ENCODE results near the gene FSHB. TPM values are rescaled to one million over a fixed set of nuclear protein-coding genes. Genes with fewer than 3 reads are reported as not detected.

The FSHB gene
- polyA plus RNA-seq, 1 of the 3 experiments (the other 2 are of a cell fraction) = not detected

DNA sequence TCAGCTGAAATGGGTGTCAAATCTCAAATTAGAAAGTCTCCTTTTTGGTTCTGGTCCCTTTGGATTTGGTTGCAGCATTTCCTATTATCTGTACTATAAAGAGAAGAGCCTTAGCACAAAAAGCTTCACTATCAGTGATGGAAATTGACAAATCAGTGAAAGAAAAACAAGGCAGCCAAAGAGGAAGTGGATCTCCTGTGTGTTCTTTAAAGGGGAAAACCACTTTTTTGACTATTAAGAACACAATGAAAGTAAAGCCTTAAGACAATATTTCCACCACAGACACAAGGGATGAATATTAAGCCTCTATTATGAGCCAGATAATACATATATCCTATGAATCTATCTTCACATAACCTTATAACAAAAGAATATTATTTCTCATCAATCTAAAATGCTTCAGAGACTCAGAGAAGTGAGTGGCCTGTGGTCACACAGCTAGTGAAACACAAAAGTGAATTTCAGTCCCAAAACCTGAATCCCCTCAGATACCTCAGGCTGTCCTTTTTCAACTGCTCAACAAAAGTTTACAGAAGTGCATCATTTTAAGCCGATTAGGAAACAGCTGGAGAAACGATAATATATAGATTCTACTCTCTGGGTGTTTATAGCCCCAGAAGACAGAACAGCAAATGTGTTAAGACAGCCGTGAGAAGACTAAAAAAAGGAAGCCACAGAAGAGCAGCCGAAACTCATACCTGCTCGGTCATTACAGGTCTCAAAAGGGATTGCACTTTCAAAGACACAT, 24.4 kb upstream of the FSHB start (continued):
- TF ChIP-seq GATA2 (CRISPR knock-in tag; IDR thresholded peaks at IDR 0.05) (no peak), USF1 (IDR thresholded peaks at IDR 0.05; ENCODE audit: borderline replicate concordance, low read depth) (no peak), NRF1 (IDR thresholded peaks at IDR 0.05; ENCODE audit: low read depth, low read length) (no peak), SMC3 (IDR thresholded peaks at IDR 0.05; ENCODE audit: low read depth, low read length) (no peak), FOXM1 (IDR thresholded peaks at IDR 0.05; ENCODE audit: low read depth) (no peak), FOSL2 (IDR thresholded peaks at IDR 0.05; ENCODE audit: borderline replicate concordance, low read depth) (no peak), TCF12 (IDR thresholded peaks at IDR 0.05) (no peak)

DNA sequence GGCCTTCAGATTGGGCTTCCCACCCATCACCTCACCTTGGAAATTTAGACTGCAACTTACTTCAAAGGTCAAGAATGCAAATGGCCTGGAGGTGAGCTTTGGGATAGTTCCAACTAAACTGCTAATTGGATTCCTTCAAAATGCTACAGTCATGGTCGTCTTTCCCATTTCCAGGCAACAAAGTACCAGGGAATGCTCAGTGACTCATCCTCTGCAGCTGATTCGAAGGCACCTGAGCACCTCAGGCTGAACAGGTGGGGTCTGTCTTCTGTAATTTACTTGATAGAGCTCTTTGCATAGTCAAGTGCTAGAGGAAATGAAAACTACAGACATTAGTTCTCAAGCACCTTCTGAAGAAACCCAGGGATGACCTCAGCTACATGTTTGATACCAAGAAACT, 20.5 kb upstream of the FSHB start:
- Histone ChIP-seq H3F3A (replicated peaks; ENCODE audit: insufficient read depth) (no peaks in the 10 kb centered on the region), H3K79me2 (ENCODE audit: insufficient read depth) (no peaks in the 10 kb centered on the region), H3K4me2 (no peak overlapping the region), H3K9ac (no peak overlapping the region), H3K27ac (ENCODE audit: low read depth in 2 of 2, low read length in 1 of 2) (no peak overlapping the region), H3K4me3 (ENCODE audit: low read depth in 2 of 2, low read length in 1 of 2) (no peak overlapping the region), H3K36me3 (replicated peaks in 1 of 2; ENCODE audit: control insufficient read depth in 1 of 2, insufficient read depth in 2 of 2, low read length in 1 of 2) (no peaks in the 10 kb centered on the region), H4K20me1 (ENCODE audit: insufficient read depth) (no peaks in the 10 kb centered on the region), H2AFZ (ENCODE audit: low read depth) (no peak overlapping the region), H3K4me1 (ENCODE audit: control insufficient read depth in 1 of 2, insufficient read depth in 2 of 2, low read depth in 1 of 2, low read length in 1 of 2) (no peaks in the 10 kb centered on the region), H3K9me3 (no peaks in the 10 kb centered on the region), H3K27me3 (ENCODE audit: insufficient read depth) (no peaks in the 10 kb centered on the region; the same call in 1 of the 2 replicates), H3K9me2 (no peaks in the 10 kb centered on the region)
- POLR2A ChIA-PET = no interaction called here
- WGBS (ENCODE audit: low lambda C conversion rate) = 0% methylated on average over 2 of the region's 2 CpGs
- TF ChIP-seq, protein P1, sequence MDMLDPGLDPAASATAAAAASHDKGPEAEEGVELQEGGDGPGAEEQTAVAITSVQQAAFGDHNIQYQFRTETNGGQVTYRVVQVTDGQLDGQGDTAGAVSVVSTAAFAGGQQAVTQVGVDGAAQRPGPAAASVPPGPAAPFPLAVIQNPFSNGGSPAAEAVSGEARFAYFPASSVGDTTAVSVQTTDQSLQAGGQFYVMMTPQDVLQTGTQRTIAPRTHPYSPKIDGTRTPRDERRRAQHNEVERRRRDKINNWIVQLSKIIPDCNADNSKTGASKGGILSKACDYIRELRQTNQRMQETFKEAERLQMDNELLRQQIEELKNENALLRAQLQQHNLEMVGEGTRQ (IDR thresholded peaks at IDR 0.05; ENCODE audit: borderline replicate concordance, low read depth, low read length) = no peak
- TF ChIP-seq TAF1 (IDR thresholded peaks at IDR 0.05; ENCODE audit: borderline replicate concordance, low read depth, low read length) (no peak), RFX5 (IDR thresholded peaks at IDR 0.05; ENCODE audit: low read length) (no peak), MEF2A (IDR thresholded peaks at IDR 0.05; ENCODE audit: borderline replicate concordance, low read depth) (no peak), ZBTB33 (IDR thresholded peaks at IDR 0.05; ENCODE audit: borderline replicate concordance, low read depth) (no peak), JUND (IDR thresholded peaks at IDR 0.05) (no peak), RXRA (IDR thresholded peaks at IDR 0.05; ENCODE audit: borderline replicate concordance, low read depth) (no peak), TEAD4 (IDR thresholded peaks at IDR 0.05; ENCODE audit: borderline replicate concordance, insufficient read depth) (no peak), POLR2AphosphoS5 (IDR thresholded peaks at IDR 0.05; ENCODE audit: low read depth, low read length) (no peak)
- TF ChIP-seq, protein P2, sequence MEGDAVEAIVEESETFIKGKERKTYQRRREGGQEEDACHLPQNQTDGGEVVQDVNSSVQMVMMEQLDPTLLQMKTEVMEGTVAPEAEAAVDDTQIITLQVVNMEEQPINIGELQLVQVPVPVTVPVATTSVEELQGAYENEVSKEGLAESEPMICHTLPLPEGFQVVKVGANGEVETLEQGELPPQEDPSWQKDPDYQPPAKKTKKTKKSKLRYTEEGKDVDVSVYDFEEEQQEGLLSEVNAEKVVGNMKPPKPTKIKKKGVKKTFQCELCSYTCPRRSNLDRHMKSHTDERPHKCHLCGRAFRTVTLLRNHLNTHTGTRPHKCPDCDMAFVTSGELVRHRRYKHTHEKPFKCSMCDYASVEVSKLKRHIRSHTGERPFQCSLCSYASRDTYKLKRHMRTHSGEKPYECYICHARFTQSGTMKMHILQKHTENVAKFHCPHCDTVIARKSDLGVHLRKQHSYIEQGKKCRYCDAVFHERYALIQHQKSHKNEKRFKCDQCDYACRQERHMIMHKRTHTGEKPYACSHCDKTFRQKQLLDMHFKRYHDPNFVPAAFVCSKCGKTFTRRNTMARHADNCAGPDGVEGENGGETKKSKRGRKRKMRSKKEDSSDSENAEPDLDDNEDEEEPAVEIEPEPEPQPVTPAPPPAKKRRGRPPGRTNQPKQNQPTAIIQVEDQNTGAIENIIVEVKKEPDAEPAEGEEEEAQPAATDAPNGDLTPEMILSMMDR (IDR thresholded peaks at IDR 0.05) = no peak
- TF ChIP-seq, protein P3, sequence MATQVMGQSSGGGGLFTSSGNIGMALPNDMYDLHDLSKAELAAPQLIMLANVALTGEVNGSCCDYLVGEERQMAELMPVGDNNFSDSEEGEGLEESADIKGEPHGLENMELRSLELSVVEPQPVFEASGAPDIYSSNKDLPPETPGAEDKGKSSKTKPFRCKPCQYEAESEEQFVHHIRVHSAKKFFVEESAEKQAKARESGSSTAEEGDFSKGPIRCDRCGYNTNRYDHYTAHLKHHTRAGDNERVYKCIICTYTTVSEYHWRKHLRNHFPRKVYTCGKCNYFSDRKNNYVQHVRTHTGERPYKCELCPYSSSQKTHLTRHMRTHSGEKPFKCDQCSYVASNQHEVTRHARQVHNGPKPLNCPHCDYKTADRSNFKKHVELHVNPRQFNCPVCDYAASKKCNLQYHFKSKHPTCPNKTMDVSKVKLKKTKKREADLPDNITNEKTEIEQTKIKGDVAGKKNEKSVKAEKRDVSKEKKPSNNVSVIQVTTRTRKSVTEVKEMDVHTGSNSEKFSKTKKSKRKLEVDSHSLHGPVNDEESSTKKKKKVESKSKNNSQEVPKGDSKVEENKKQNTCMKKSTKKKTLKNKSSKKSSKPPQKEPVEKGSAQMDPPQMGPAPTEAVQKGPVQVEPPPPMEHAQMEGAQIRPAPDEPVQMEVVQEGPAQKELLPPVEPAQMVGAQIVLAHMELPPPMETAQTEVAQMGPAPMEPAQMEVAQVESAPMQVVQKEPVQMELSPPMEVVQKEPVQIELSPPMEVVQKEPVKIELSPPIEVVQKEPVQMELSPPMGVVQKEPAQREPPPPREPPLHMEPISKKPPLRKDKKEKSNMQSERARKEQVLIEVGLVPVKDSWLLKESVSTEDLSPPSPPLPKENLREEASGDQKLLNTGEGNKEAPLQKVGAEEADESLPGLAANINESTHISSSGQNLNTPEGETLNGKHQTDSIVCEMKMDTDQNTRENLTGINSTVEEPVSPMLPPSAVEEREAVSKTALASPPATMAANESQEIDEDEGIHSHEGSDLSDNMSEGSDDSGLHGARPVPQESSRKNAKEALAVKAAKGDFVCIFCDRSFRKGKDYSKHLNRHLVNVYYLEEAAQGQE (IDR thresholded peaks at IDR 0.05; ENCODE audit: low read depth, low read length) = no peak
- DNase-seq = no peak
- CTCF ChIA-PET = interaction anchor here (1.3 kb wide), 1 partner anchor 14 kb away, joined by 3 read pairs; no protein-coding TSS in a partner anchor
